Small intestine (tissue), 7 donors: ENCODE measurements around the gene CRHBP. TPM values are rescaled to one million over a fixed set of nuclear protein-coding genes. Genes with fewer than 3 reads are reported as not detected.
"Not testable (repeated sequence)": the region's sequence is repeated elsewhere in the genome, so short reads cannot be mapped to it uniquely, and the experiment has no call there.

Experiments
- DNase-seq, 2 donors: peaks; one replicate each; pipeline versions ENCODE4 v3.0.0 to v3.0.0-alpha.2; 2013
- FAIRE-seq: peaks from 2 replicates; lab custom pipeline; 2012; peaks lifted over from hg19 to GRCh38; lab: Jason Lieb, UNC
- H3K27ac ChIP-seq, 3 donors: one replicate each; pipeline ENCODE4 v1.5.1; 2013; ENCODE audit warnings: low read length in 2 of 3, mild to moderate bottlenecking in 2 of 3, control low read depth in 1 of 3, inconsistent platforms in 1 of 3, low read depth in 1 of 3, moderate library complexity in 1 of 3
- H3K27me3 ChIP-seq, 3 donors: one replicate each; pipeline ENCODE4 v1.6.1; 2013; ENCODE audit warnings: low read length in 3 of 3, inconsistent platforms in 1 of 3; ENCODE audit not compliant: control insufficient read depth in 3 of 3, insufficient read depth in 3 of 3
- H3K36me3 ChIP-seq, 3 donors: one replicate each; pipeline ENCODE4 v1.6.1; 2013; ENCODE audit warnings: low read length in 3 of 3, inconsistent platforms in 1 of 3, low read depth in 1 of 3, mild to moderate bottlenecking in 1 of 3, moderate library complexity in 1 of 3; ENCODE audit not compliant: control insufficient read depth in 3 of 3, insufficient read depth in 2 of 3
- H3K4me1 ChIP-seq, 3 donors: one replicate each; pipeline ENCODE4 v1.6.1; 2013; ENCODE audit warnings: low read length in 2 of 3, inconsistent platforms in 1 of 3, low read depth in 1 of 3, mild to moderate bottlenecking in 1 of 3, moderate library complexity in 1 of 3; ENCODE audit not compliant: control insufficient read depth in 3 of 3, insufficient read depth in 2 of 3
- H3K4me3 ChIP-seq, 3 donors: one replicate each; pipeline ENCODE4 v1.5.1; 2013; ENCODE audit warnings: low read length in 3 of 3, control low read depth in 1 of 3, inconsistent platforms in 1 of 3, low read depth in 1 of 3, mild to moderate bottlenecking in 1 of 3, moderate library complexity in 1 of 3
- H3K9me3 ChIP-seq, 2 donors: one replicate each; pipeline ENCODE4 v1.6.1; 2013; ENCODE audit warnings: low read depth in 1 of 2, low read length in 1 of 2; ENCODE audit not compliant: control insufficient read depth in 2 of 2, insufficient read depth in 1 of 2
- WGBS, 3 donors: extraction: QIAGEN DNeasy Blood & Tissue Kit; methylation state at CpG; one replicate each; pipeline ENCODE4 v1.1.7; 2013; 5-methylcytosine and 5-hydroxymethylcytosine counted together
- polyA plus RNA-seq, 4 donors: library from polyadenylated mRNA; stranded (reverse) in 3 of 4; unstranded in 1 of 4; fragments of 200-250 nt in 3 of 4; fragments of 120-200 nt in 1 of 4; gene quantifications; one replicate each; pipeline versions ENCODE4 v1.2.1 to v1.2.3, GENCODE V29; 2013
- donor health status: healthy with polysubstance abuse.
- donor health status: control.
- donor health status: control.
- donor health status: Bipolar disorder and iron deficiency.
- donor health status: healthy.

CRHBP gene
- polyA plus RNA-seq, 4 donors: 0.19 to 1.1 (median 0.78) TPM; not detected in 1

GRCh38 chr5:76990899-76991459, 38.1 kb downstream of the CRHBP start:
- WGBS, 3 donors: 38 to 64% (median 42%) methylated on average over 5 of the region's 5 CpGs
- FAIRE-seq: no peak
- Histone ChIP-seq H3K9me3 (no peaks in the 10 kb centered on the region), H3K4me3 (no peak overlapping the region), H3K36me3 (no peaks in the 10 kb centered on the region), H3K4me1 (no peaks in the 10 kb centered on the region), H3K27me3 (no peaks in the 10 kb centered on the region), H3K27ac (no peak overlapping the region)
- DNase-seq: no peak

- WGBS, 3 donors: 54 to 87% (median 69%) methylated on average over 9 of the region's 9 CpGs
- H3K36me3 ChIP-seq, H3K4me1 ChIP-seq, H3K9me3 ChIP-seq, H3K27ac ChIP-seq, H3K27me3 ChIP-seq, H3K4me3 ChIP-seq, FAIRE-seq: not testable (repeated sequence)
- peak in 1 of 2 donors; percentile 46 for DNase-seq
Measured at GRCh38 chr5:76993436-76993835, 40.6 kb downstream of the CRHBP start.

GRCh38 chr5:76994337-76994736, 41.5 kb downstream of the CRHBP start:
- no peaks in the 10 kb centered on the region for H3K36me3 ChIP-seq
- DNase-seq: no peak
- no peak for FAIRE-seq
- H3K4me3 ChIP-seq: no peak overlapping the region
- no peaks in the 10 kb centered on the region for H3K4me1 ChIP-seq
- H3K9me3 ChIP-seq: no peaks in the 10 kb centered on the region
- 70 to 82% (median 75%) methylated on average over 6 of the region's 6 CpGs for WGBS, 3 donors
- H3K27ac ChIP-seq: no peak overlapping the region
- H3K27me3 ChIP-seq: peaks cover 0 to 2% (median 0%) of the 10 kb centered on the region in 3 donors

GRCh38 chr5:76998251-76998650, 45.4 kb downstream of the CRHBP start:
- not testable (repeated sequence) for H3K27ac ChIP-seq, H3K9me3 ChIP-seq, H3K27me3 ChIP-seq, H3K36me3 ChIP-seq, H3K4me3 ChIP-seq, FAIRE-seq, H3K4me1 ChIP-seq, DNase-seq
- 84 to 93% (median 88%) methylated on average over 4 of the region's 4 CpGs for WGBS, 3 donors

- WGBS, 3 donors: 58 to 68% (median 64%) methylated on average over 2 of the region's 2 CpGs
Measured at GRCh38 chr5:76999451-76999850, 46.6 kb downstream of the CRHBP start.

GRCh38 chr5:77003246-77003645, 50.4 kb downstream of the CRHBP start:
- no peak overlapping the region for H3K27ac ChIP-seq
- H3K36me3 ChIP-seq: no peaks in the 10 kb centered on the region
- FAIRE-seq (no peak), DNase-seq (no peak)
- peaks cover 0 to 1% (median 0%) of the 10 kb centered on the region in 3 donors for H3K27me3 ChIP-seq
- H3K9me3 ChIP-seq: no peaks in the 10 kb centered on the region
- H3K4me1 ChIP-seq: no peaks in the 10 kb centered on the region
- 21 to 53% (median 37%) methylated on average over 1 of the region's 1 CpG for WGBS, 3 donors
- H3K4me3 ChIP-seq: no peak overlapping the region

More at GRCh38 chr5:76999451-76999850, 46.6 kb downstream of the CRHBP start:
- Histone ChIP-seq H3K4me3 (no peak overlapping the region), H3K4me1 (no peaks in the 10 kb centered on the region), H3K27me3 (peaks cover 0 to 2% (median 0%) of the 10 kb centered on the region in 3 donors), H3K27ac (no peak overlapping the region), H3K36me3 (no peaks in the 10 kb centered on the region), H3K9me3 (no peaks in the 10 kb centered on the region)
- FAIRE-seq: no peak
- DNase-seq: no peak

- FAIRE-seq: no peak
- no peak overlapping the region for H3K27ac ChIP-seq
- no peaks in the 10 kb centered on the region for H3K36me3 ChIP-seq
- H3K4me3 ChIP-seq: no peak overlapping the region
- peaks cover 0 to 1% (median 0%) of the 10 kb centered on the region in 3 donors for H3K27me3 ChIP-seq
- WGBS, 3 donors: 75 to 91% (median 85%) methylated on average over 2 of the region's 2 CpGs
- no peaks in the 10 kb centered on the region for H3K9me3 ChIP-seq
- no peaks in the 10 kb centered on the region for H3K4me1 ChIP-seq
- DNase-seq: no peak
Measured at GRCh38 chr5:77006124-77006523, 53.3 kb downstream of the CRHBP start.

GRCh38 chr5:77008413-77008812, 55.6 kb downstream of the CRHBP start:
- DNase-seq: no peak
- no peaks in the 10 kb centered on the region for H3K36me3 ChIP-seq
- FAIRE-seq: no peak
- no peak overlapping the region for H3K4me3 ChIP-seq
- WGBS, 3 donors: 51 to 73% (median 52%) methylated on average over 3 of the region's 3 CpGs
- peaks cover 0 to 3% (median 1%) of the 10 kb centered on the region in 3 donors for H3K27me3 ChIP-seq
- no peaks in the 10 kb centered on the region for H3K9me3 ChIP-seq
- no peak overlapping the region for H3K27ac ChIP-seq
- no peaks in the 10 kb centered on the region for H3K4me1 ChIP-seq

- Histone ChIP-seq H3K36me3 (no peaks in the 10 kb centered on the region), H3K4me3 (no peak overlapping the region), H3K27ac (no peak overlapping the region), H3K4me1 (no peaks in the 10 kb centered on the region), H3K27me3 (peaks cover 0 to 3% (median 1%) of the 10 kb centered on the region in 3 donors), H3K9me3 (no peaks in the 10 kb centered on the region)
- no peak for FAIRE-seq
- 68 to 87% (median 73%) methylated on average over 5 of the region's 5 CpGs for WGBS, 3 donors
- no peak for DNase-seq
Measured at GRCh38 chr5:77010243-77010642, 57.4 kb downstream of the CRHBP start.
